ENCODE results near the gene VRTN. TPM values are rescaled to one million over a fixed set of nuclear protein-coding genes. Genes with fewer than 3 reads are reported as not detected.
"Not testable (repeated sequence)": the region's sequence is repeated elsewhere in the genome, so short reads cannot be mapped to it uniquely, and the experiment has no call there.

Gene VRTN
- polyA plus RNA-seq, 1 experiment: not detected

GRCh38 chr14:74389980-74390379 lies 41.7 kb downstream of the VRTN start:
- CTCF ChIA-PET: interaction anchor here (0.6 kb wide), 1 partner anchor 45 kb away, joined by 3 read pairs; no protein-coding TSS in a partner anchor
- POLR2A ChIA-PET: no interaction called here
- TF ChIP-seq CTCF (IDR thresholded peaks at IDR 0.05; ENCODE audit: insufficient read depth, low read depth, low read length): no peak
- DNase-seq (ENCODE audit: low read depth): no peak
- Histone ChIP-seq H3K27me3 (ENCODE audit: control insufficient read depth, insufficient read depth, low read length) (peaks cover 11% of the 10 kb centered on the region), H3K4me3 (ENCODE audit: low read depth, low read length) (no peak overlapping the region), H3K36me3 (ENCODE audit: control insufficient read depth, insufficient read depth, low read length) (no peaks in the 10 kb centered on the region)

GRCh38 chr14:74390505-74390904 lies 42.2 kb downstream of the VRTN start:
- POLR2A ChIA-PET; H3K36me3 ChIP-seq (ENCODE audit: control insufficient read depth, insufficient read depth, low read length); DNase-seq (ENCODE audit: low read depth); H3K4me3 ChIP-seq (ENCODE audit: low read depth, low read length): not testable (repeated sequence)
- CTCF ChIA-PET: interaction anchor here (0.6 kb wide), 1 partner anchor 44 kb away, joined by 3 read pairs; no protein-coding TSS in a partner anchor
- peaks cover 11% of the 10 kb centered on the region for H3K27me3 ChIP-seq (ENCODE audit: control insufficient read depth, insufficient read depth, low read length)

GRCh38 chr14:74391479-74391878 lies 43.2 kb downstream of the VRTN start:
- no peaks in the 10 kb centered on the region for H3K36me3 ChIP-seq (ENCODE audit: control insufficient read depth, insufficient read depth, low read length)
- no peak for DNase-seq (ENCODE audit: low read depth)
- peaks cover 15% of the 10 kb centered on the region for H3K27me3 ChIP-seq (ENCODE audit: control insufficient read depth, insufficient read depth, low read length)
- CTCF ChIA-PET: interaction anchor here (1.0 kb wide), 1 partner anchor 9 kb away, joined by 3 read pairs; no protein-coding TSS in a partner anchor
- POLR2A ChIA-PET: no interaction called here
- no peak overlapping the region for H3K4me3 ChIP-seq (ENCODE audit: low read depth, low read length)
- no peak for TF ChIP-seq CTCF (IDR thresholded peaks at IDR 0.05; ENCODE audit: insufficient read depth, low read depth, low read length)

- H3K27me3 ChIP-seq (ENCODE audit: control insufficient read depth, insufficient read depth, low read length): peaks cover 17% of the 10 kb centered on the region
- no peak for TF ChIP-seq CTCF (IDR thresholded peaks at IDR 0.05; ENCODE audit: insufficient read depth, low read depth, low read length)
- H3K36me3 ChIP-seq (ENCODE audit: control insufficient read depth, insufficient read depth, low read length): no peaks in the 10 kb centered on the region
- H3K4me3 ChIP-seq (ENCODE audit: low read depth, low read length): no peak overlapping the region
- ChIA-PET CTCF (interaction anchor here (0.7 kb wide), 1 partner anchor 32 kb away, joined by 4 read pairs; no protein-coding TSS in a partner anchor), POLR2A (no interaction called here)
- no peak for DNase-seq (ENCODE audit: low read depth)
These were observed 44.6 kb downstream of the VRTN start for GRCh38 chr14:74392616-74393570.

- no peak for DNase-seq (ENCODE audit: low read depth)
- ChIA-PET CTCF (no interaction called here), POLR2A (no interaction called here)
- H3K27me3 ChIP-seq (ENCODE audit: control insufficient read depth, insufficient read depth, low read length): peaks cover 20% of the 10 kb centered on the region
- H3K36me3 ChIP-seq (ENCODE audit: control insufficient read depth, insufficient read depth, low read length): no peaks in the 10 kb centered on the region
- H3K4me3 ChIP-seq (ENCODE audit: low read depth, low read length): no peak overlapping the region
- TF ChIP-seq CTCF (IDR thresholded peaks at IDR 0.05; ENCODE audit: insufficient read depth, low read depth, low read length): no peak
These were observed 46.3 kb downstream of the VRTN start for GRCh38 chr14:74394549-74394948.
